ENCODE data around the gene MARVELD1. TPM values are rescaled to one million over a fixed set of nuclear protein-coding genes. Genes with fewer than 3 reads are reported as not detected.
"Not testable (repeated sequence)": the region's sequence is repeated elsewhere in the genome, so short reads cannot be mapped to it uniquely, and the experiment has no call there.

The MARVELD1 gene
- total RNA-seq, result 1 to 10 TPM; 2.8 to 3.0 TPM

DNA sequence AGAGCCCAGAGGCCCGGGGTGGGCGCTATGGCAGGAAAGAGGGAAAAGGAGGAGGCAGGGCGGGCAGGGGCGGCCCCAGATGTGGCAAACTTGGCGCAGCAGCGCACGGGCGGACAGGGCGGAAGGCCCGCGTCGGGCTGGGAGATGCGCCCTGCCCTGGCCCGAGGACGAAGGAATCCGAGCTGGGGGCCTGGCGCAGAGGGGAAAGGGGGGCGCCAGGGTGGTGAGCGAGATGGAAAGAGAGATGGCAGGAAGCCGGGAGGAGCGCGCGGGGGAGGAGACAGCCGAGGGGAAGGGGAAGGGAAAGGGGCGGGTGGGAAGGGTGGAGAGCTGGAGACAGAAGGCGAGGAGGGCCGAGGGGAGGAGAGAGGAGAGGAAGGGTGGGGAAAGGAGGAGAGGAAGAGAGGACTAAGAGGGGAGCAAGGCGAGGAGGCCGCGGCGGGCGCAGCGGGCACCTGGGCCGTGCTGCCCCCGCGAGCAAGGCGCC is at the start of gene MARVELD1:
Gene MARVELD1, plus strand, starts transcription at position 392 of the 487 bp plus-strand sequence. CDS start 147 bp downstream, outside the sequence.
- no peak for DNase-seq
- ATAC-seq, result no peak
- peaks cover 11% of the 10 kb centered on the region for H3K4me1 Mint-ChIP-seq
- H3K27ac Mint-ChIP-seq, result peak within 1 kb of the TSS; percentile 78
- peaks cover 48% of the 10 kb centered on the region for H3K27me3 Mint-ChIP-seq
- peak within 1 kb of the TSS; percentile 81 for H3K4me3 Mint-ChIP-seq
- H3K9me3 Mint-ChIP-seq (ENCODE audit: low read depth), result no peaks in the 10 kb centered on the region
- CTCF ChIA-PET, result interaction anchor here (0.6 to 15.3 kb wide), 3 partner anchors 12 to 38 kb away, joined by 3 to 355 read pairs (median 48); partner anchors contain the start of gene ZFYVE27
- H3K36me3 Mint-ChIP-seq, result no peaks in the 10 kb centered on the region

DNA sequence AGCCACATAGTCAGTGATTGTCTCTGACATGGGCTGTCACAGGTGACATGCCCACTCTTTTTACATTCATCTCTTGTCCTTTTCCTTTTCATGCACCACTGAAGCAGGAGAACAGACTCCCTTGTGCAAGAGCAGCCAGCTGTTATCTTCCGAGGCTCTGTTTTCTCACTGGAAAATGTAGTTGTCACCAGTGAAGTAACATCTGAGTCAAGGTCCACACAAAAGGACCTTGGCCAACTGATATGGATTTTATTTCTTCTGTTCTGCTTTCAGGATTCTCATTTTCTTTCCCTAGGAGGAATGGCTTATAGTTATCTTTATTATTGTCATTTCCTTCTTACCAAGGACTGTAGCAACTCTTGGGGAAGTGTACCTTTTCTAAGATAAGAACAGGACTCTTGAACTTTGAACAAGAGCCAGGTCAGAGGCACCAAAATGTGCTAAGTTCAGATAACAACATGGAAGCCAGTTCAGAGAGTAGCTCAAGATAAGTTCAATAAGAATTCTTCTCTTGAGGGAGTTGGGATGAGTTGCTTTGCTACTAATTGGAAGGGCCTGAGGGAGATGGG is 49.2 kb upstream of the MARVELD1 start:
- CTCF ChIA-PET, result interaction anchor here (1.3 kb wide), 2 partner anchors 22 to 92 kb away, joined by 3 to 6 read pairs; partner anchors contain the start of genes ANKRD2 and AVPI1
- Mint-ChIP-seq H3K27me3 (no peaks in the 10 kb centered on the region), H3K27ac (no peak overlapping the region), H3K4me3 (no peak overlapping the region), H3K36me3 (peaks cover 25% of the 10 kb centered on the region), H3K4me1 (peaks cover 7% of the 10 kb centered on the region), H3K9me3 (ENCODE audit: low read depth) (no peaks in the 10 kb centered on the region)
- DNase-seq, result no peak
- ATAC-seq, result no peak

DNA sequence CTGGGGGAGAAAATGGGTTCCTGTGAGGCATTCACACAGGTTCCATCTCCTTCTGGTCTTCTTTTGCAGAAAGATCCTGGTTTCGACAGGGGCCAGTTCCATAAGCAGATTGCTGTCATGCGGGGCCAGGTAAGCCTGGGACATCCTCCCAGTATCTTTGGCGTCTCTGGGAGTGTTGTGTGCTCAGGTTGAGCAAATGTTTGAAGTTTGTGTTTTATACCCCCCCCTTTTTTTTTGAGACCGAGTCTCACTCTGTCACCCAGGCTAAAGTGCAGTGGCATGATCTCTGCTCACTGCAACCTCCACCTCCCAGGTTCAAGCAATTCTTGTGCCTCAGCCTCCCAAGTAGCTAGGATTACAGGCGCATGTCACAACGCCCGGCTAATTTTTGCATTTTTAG is 46.5 kb upstream of the MARVELD1 start:
- no peak overlapping the region for H3K4me3 Mint-ChIP-seq
- no peaks in the 10 kb centered on the region for H3K9me3 Mint-ChIP-seq (ENCODE audit: low read depth)
- no peaks in the 10 kb centered on the region for H3K27me3 Mint-ChIP-seq
- ATAC-seq (no peak), DNase-seq (no peak)
- CTCF ChIA-PET, result interaction anchor here (1.1 to 1.6 kb wide), 2 partner anchors 9 to 133 kb away, joined by 4 to 7 read pairs; no protein-coding TSS in a partner anchor
- H3K36me3 Mint-ChIP-seq, result peaks cover 26% of the 10 kb centered on the region
- peaks cover 7% of the 10 kb centered on the region for H3K4me1 Mint-ChIP-seq
- H3K27ac Mint-ChIP-seq, result no peak overlapping the region

DNA sequence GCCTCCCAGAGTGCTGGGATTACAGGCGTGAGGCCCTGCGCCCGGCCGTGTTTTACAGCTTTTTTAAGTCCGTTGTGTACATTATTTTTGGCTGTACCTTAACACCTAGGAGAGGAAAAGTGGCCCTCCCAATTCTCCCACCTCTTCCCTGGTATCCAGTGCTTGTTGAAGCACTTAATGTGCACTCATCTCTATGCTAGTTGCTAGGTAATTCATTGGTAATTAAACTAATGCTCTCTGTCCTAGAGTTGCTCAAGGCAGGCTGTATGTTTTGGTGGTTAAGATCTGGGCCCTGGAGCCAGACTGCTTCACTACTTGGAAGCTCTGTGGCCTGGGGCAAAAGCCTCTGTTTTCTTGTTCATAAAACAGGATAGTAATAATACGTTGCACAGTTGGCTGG is 46.1 kb upstream of the MARVELD1 start:
- peaks cover 7% of the 10 kb centered on the region for H3K4me1 Mint-ChIP-seq
- H3K36me3 Mint-ChIP-seq, result peaks cover 28% of the 10 kb centered on the region
- H3K27ac Mint-ChIP-seq, result no peak overlapping the region

DNA sequence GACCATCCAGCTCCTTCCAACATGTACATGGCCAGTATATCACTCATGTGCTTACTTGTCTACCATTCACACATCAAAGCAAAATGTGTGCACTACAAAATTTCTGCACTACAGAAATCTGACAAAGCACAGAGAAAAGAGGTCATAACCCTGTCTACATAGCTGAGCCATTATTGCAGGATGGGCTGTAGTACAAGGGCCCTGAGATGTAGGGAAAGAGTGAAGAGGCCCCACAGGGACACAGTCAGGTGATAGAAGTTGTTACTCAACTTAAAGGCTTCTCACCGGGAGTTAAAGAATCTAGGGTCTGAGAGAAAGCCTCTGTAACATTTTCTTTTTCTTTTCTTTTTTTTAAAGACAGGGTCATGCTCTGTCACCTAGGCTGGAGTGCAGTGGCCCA is 44.0 kb upstream of the MARVELD1 start:
- CTCF ChIA-PET, result interaction anchor here (1.0 to 1.6 kb wide), 3 partner anchors 28 to 98 kb away, joined by 3 to 7 read pairs (median 3); no protein-coding TSS in a partner anchor
- DNase-seq, result no peak
- Mint-ChIP-seq H3K27me3 (no peaks in the 10 kb centered on the region), H3K36me3 (peaks cover 33% of the 10 kb centered on the region), H3K27ac (no peak overlapping the region), H3K4me3 (no peak overlapping the region), H3K9me3 (ENCODE audit: low read depth) (no peaks in the 10 kb centered on the region), H3K4me1 (peaks cover 18% of the 10 kb centered on the region)
- ATAC-seq, result no peak

More for the DNA sequence above, 46.1 kb upstream of the MARVELD1 start:
- Mint-ChIP-seq H3K27me3 (no peaks in the 10 kb centered on the region), H3K9me3 (ENCODE audit: low read depth) (no peaks in the 10 kb centered on the region), H3K4me3 (no peak overlapping the region)
- ATAC-seq (no peak), DNase-seq (no peak)
- CTCF ChIA-PET, result interaction anchor here (1.1 to 1.6 kb wide), 2 partner anchors 9 to 133 kb away, joined by 4 to 7 read pairs; no protein-coding TSS in a partner anchor

DNA sequence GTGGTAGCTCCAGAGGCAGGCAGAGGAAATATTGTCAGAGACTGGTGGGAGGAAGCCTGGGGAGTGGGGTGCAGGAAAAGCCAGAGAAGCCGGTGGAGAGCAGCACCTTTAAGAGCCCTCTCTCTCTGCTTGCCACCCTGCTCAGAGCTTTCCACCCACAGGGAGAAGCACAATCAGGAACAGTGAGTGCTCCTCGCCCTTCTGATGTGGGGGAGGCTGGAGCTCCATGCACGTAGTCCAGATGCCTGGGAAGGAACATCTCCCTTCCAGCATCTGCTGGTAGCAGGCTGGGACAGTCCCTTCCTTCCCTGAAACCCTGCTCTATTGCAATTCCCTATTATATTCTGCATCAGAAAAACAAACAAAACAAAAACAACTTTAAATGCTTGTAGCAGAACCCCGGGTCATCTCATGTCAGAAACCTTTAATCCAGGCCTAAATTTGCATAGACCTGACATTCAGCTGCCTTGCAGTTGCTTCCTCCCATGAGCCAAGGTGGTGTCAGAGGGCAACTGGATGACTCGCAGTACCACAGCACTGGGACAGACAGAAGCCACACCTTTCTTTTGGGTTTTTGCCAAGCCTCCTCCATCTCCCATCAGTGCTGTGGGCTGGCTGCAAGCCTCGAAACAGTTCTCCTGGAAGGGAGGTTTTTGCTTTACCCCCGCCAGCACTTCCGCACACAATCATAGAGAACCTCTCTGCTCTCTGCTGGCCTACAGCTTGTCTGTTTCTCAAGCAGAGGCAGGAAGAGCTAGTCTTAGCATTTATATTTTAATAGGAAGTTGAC is 39.6 kb upstream of the MARVELD1 start:
- H3K27me3 Mint-ChIP-seq, result no peaks in the 10 kb centered on the region
- peak; percentile 46 for ATAC-seq
- H3K4me3 Mint-ChIP-seq, result no peak overlapping the region
- DNase-seq, result peak; percentile 52
- peaks cover 15% of the 10 kb centered on the region for H3K36me3 Mint-ChIP-seq
- CTCF ChIA-PET, result interaction anchor here (1.0 to 6.2 kb wide), 3 partner anchors 12 to 102 kb away, joined by 3 to 51 read pairs (median 27); partner anchors contain the start of genes ANKRD2 and AVPI1
- peak overlapping the region; percentile 57 for H3K27ac Mint-ChIP-seq
- H3K9me3 Mint-ChIP-seq (ENCODE audit: low read depth), result no peaks in the 10 kb centered on the region
- peaks cover 23% of the 10 kb centered on the region for H3K4me1 Mint-ChIP-seq

DNA sequence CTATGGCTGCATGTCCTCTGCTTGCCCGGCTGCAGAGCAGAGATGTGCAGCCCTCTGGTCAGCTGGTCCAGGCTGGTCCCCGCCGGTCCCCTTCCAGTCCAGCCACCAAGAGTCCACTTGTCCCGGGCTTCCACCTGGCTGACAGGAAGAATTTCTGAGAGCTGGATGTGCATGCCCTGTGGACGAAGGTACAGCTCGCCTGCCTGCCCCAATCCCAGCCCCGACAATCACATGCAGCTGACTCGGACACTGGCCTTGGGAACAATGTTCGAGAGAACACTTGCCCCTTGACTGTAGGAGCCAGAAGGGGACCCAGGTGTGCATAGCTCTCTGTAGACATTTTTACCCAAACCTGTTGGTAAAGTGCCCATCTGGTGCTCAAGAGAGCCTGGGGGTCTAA is 38.3 kb upstream of the MARVELD1 start:
- Mint-ChIP-seq H3K4me1 (peaks cover 23% of the 10 kb centered on the region), H3K27me3 (no peaks in the 10 kb centered on the region), H3K27ac (no peak overlapping the region), H3K9me3 (ENCODE audit: low read depth) (no peaks in the 10 kb centered on the region), H3K36me3 (peaks cover 15% of the 10 kb centered on the region), H3K4me3 (no peak overlapping the region)
- DNase-seq (no peak), ATAC-seq (no peak)
- CTCF ChIA-PET, result interaction anchor here (0.6 to 6.2 kb wide), 9 partner anchors 7 to 366 kb away, joined by 3 to 51 read pairs (median 4); partner anchors contain the start of genes ANKRD2 and AVPI1

DNA sequence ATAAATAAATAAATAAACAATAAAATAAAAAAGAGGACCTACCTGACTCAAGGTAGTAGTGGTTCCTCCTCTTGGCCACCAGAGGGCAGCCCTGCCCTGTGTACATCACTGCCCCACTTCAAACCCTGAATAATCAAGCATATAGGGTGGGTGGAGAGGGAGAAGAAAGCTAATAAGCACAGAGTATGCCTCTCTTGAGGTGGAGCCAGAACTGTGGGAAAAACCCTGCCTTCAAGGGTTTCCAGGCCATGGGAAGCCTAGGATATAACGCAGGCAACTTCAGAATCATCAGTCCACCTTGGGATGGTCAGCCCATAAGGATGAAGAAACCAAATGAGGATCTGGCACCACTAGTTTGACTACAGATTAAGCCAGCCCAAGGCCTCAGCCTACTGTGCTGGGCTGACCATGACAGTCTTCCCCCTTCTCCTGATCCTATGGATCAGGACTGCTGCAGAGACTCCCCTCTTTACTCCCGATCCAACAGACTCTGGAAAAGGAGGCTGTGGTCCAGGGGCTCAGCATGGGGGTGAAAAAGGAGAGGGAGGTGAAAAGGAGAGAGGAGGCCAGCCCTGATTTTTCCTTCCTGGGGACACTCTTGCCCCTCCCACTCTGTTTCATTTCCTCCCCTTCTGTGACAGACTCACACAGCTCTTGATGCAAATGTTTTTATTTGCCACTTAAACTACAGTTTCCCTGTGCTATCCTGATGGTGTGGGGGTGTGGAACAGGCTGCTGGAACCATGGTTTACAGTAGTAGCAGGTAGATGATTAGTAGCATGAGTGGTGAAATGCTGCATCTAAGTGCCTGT is 36.6 kb upstream of the MARVELD1 start:
- ATAC-seq (peak; percentile 86), DNase-seq (peak; percentile 55)
- Mint-ChIP-seq H3K27ac (no peak overlapping the region), H3K36me3 (peaks cover 12% of the 10 kb centered on the region), H3K4me1 (peaks cover 23% of the 10 kb centered on the region), H3K9me3 (ENCODE audit: low read depth) (no peaks in the 10 kb centered on the region), H3K27me3 (no peaks in the 10 kb centered on the region), H3K4me3 (no peak overlapping the region)
- CTCF ChIA-PET, result interaction anchor here (0.6 to 6.2 kb wide), 24 partner anchors 9 to 271 kb away, joined by 3 to 51 read pairs (median 4); partner anchors contain the start of genes ANKRD2, AVPI1, PI4K2A and ZFYVE27

DNA sequence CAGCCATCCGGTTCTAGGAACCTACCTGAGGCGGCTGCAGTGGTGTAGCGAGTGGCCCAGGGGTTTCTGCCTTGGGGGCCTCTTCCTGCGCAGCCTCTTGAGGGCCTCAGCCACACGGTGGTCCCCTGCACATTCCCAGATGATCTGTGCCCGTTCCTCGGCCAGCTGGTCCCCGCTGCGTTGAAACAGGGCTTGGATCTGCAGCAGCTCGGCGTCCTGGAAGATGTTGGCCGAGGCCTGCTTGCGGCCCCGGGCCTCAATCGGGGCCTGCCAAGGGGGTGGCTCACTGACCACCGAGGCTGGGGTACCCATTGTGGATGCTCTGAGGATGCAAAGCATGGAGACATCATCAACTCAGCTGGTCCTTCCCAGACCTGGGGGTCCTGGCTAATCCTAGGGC is 33.9 kb upstream of the MARVELD1 start:
- CTCF ChIA-PET, result interaction anchor here (1.4 to 4.5 kb wide), 3 partner anchors 12 to 52 kb away, joined by 3 to 31 read pairs (median 15); no protein-coding TSS in a partner anchor
- Mint-ChIP-seq H3K4me3 (no peak overlapping the region), H3K9me3 (ENCODE audit: low read depth) (no peaks in the 10 kb centered on the region), H3K4me1 (peaks cover 11% of the 10 kb centered on the region), H3K27me3 (no peaks in the 10 kb centered on the region), H3K36me3 (no peaks in the 10 kb centered on the region), H3K27ac (no peak overlapping the region)
- no peak for DNase-seq
- no peak for ATAC-seq

DNA sequence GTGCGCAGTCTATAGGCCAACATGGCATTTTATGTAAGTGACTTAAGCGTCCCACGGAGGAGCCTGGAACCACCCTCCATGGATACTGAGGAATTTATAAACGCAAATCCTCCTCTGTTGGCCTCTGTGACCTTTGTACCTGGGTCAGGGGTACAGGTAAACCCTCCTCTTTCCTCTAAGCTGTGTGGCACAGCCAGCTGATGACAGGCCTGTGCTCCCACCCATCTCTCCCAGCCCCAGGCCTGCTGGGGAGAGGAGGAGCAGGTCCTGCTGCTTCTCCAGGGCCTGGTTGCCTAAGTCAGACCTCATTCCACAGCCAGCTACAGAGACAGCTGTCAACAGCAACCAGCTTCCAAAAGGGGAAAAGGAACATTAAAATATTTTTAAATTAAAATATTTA is 31.5 kb upstream of the MARVELD1 start:
- CTCF ChIA-PET, result interaction anchor here (0.7 to 2.0 kb wide), 3 partner anchors 20 to 168 kb away, joined by 3 to 11 read pairs (median 4); partner anchors contain the start of gene GOLGA7B
- Mint-ChIP-seq H3K27ac (no peak overlapping the region), H3K36me3 (no peaks in the 10 kb centered on the region)

DNA sequence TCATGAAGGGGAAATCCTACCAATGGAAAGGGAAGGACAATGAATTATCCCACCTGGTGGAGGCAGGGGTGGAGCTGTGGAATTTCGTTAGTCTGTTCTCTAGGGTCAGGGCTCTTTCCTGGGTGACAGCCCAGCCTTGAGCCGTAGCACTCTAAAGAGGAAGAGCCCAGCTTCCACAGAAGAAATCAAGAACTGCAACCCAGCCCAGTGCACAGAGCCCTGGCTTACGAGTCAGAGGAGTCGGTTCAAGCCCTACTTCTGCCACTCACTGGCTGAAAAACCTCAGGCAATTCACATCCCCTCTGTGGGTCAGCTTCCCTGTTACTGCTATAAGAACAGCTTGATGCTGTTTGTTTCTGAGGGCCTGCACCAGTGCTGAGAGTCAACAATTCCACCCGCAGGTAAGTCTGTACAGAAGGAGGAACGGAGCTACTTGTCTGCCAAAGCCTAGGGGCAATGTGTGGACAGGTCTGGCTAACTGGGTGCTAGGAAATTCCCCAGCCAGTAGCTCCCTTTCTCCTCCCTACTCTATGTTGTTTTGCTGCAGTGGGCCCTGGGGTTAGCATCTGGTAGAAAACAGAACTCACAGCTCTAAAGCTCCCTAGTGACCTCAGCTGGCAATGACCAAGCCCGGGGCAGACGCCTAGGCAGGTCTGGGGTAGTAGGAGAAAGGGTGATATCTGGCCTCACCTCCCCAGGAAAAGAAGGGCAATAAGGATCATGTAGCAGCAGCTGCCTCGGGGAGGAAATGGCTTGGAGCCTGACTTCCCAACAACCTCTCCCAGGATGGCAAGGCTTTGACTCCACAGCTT is 29.8 kb upstream of the MARVELD1 start:
- Mint-ChIP-seq H3K27ac (no peak overlapping the region), H3K9me3 (ENCODE audit: low read depth) (no peaks in the 10 kb centered on the region), H3K36me3 (no peaks in the 10 kb centered on the region), H3K27me3 (no peaks in the 10 kb centered on the region), H3K4me3 (no peak overlapping the region), H3K4me1 (peaks cover 16% of the 10 kb centered on the region)
- DNase-seq (no peak), ATAC-seq (no peak)
- CTCF ChIA-PET, result interaction anchor here (0.6 to 6.4 kb wide), 8 partner anchors 8 to 52 kb away, joined by 3 to 51 read pairs (median 6); partner anchors contain the start of gene ZFYVE27

More for the DNA sequence above, 31.5 kb upstream of the MARVELD1 start:
- ATAC-seq (no peak), DNase-seq (no peak)
- H3K4me1 Mint-ChIP-seq, result peaks cover 13% of the 10 kb centered on the region
- H3K27me3 Mint-ChIP-seq, result no peaks in the 10 kb centered on the region
- H3K9me3 Mint-ChIP-seq (ENCODE audit: low read depth), result no peaks in the 10 kb centered on the region
- H3K4me3 Mint-ChIP-seq, result no peak overlapping the region

DNA sequence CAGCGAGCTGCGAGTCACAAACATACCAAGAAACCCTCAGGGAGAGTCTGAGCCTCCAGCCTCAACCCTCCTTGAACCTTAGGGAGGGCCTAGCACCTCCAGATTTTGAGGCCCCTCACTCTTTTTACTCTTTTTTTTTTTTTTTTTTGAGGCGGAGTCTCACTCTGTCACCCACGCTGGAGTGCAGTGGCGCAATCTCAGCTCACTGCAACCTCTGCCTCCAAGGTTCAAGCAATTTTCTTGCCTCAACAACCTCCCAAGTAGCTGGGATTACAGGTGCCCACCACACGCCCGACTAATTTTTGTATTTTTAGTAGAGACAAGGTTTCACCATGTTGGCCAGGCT is 29.2 kb upstream of the MARVELD1 start:
- not testable (repeated sequence) for H3K27ac Mint-ChIP-seq; H3K27me3 Mint-ChIP-seq; H3K4me3 Mint-ChIP-seq; H3K36me3 Mint-ChIP-seq; DNase-seq; ATAC-seq; H3K9me3 Mint-ChIP-seq (ENCODE audit: low read depth)
- peaks cover 16% of the 10 kb centered on the region for H3K4me1 Mint-ChIP-seq
- CTCF ChIA-PET, result interaction anchor here (0.6 to 6.4 kb wide), 6 partner anchors 9 to 52 kb away, joined by 3 to 51 read pairs (median 6); partner anchors contain the start of gene ZFYVE27

Data from activated CD8-positive, alpha-beta memory T cell treated with anti-CD3 and anti-CD28 coated beads, Interleukin-2, amount 10 ng/mL, durations not matched to agents 7 days and 5 days (primary cell).